IMR-90 (cell line): Measurements from ENCODE around the gene RGS3.

Source experiments
- BHLHE40 ChIP-seq: fragments of 150-350 bp; IDR thresholded peaks from 2 replicates; pipeline ENCODE4 v1.6.1; 2016; ENCODE audit warnings: mild to moderate bottlenecking, low read depth, low read length
- CEBPB ChIP-seq: IDR thresholded peaks from 2 replicates; pipeline ENCODE4 v1.6.1; 2012; ENCODE audit warnings: low read depth, low read length, improper control_type of control experiment
- MXI1 ChIP-seq: IDR thresholded peaks from 2 replicates; pipeline ENCODE4 v1.6.1; 2012; ENCODE audit warnings: low read depth, mild to moderate bottlenecking, low read length, moderate library complexity, borderline replicate concordance
- NFE2L2 ChIP-seq: fragments of 150-350 bp; IDR thresholded peaks from 2 replicates; pipeline ENCODE4 v1.6.1; 2016; ENCODE audit warnings: low read depth, mild to moderate bottlenecking, low read length
- POLR2A ChIP-seq: IDR thresholded peaks from 2 replicates; pipeline ENCODE4 v1.6.1; 2012; ENCODE audit warnings: mild to moderate bottlenecking, low read depth, low read length
- RAD21 ChIP-seq: IDR thresholded peaks from 2 replicates; pipeline ENCODE4 v1.6.1; 2012; ENCODE audit warnings: low read length, improper control_type of control experiment
- RCOR1 ChIP-seq: IDR thresholded peaks from 2 replicates; pipeline ENCODE4 v1.6.1; 2012; ENCODE audit warnings: mild to moderate bottlenecking, low read length, improper control_type of control experiment; ENCODE audit not compliant: insufficient replicate concordance
- RFX5 ChIP-seq: IDR thresholded peaks from 2 replicates; pipeline ENCODE4 v1.8.0; 2012; ENCODE audit warnings: low read depth, mild to moderate bottlenecking, low read length, moderate library complexity
- TF ChIP-seq, protein P1 (sequence below): conservative IDR thresholded peaks from 2 replicates; pipeline ENCODE4 v1.5.1; 2012; ENCODE audit warnings: mild to moderate bottlenecking, low read depth, low read length, improper control_type of control experiment
- TF ChIP-seq, protein P2 (sequence below): fragments of 150-350 bp; IDR thresholded peaks from 2 replicates; pipeline ENCODE4 v1.6.1; 2016; ENCODE audit warnings: low read depth, mild to moderate bottlenecking, low read length, moderate library complexity, borderline replicate concordance
- TF ChIP-seq, protein P3 (sequence below): fragments of 150-350 bp; IDR thresholded peaks from 2 replicates; pipeline ENCODE4 v1.6.1; 2017; ENCODE audit warnings: mild to moderate bottlenecking, antibody characterized with exemption, low read length, low read depth

DNA sequence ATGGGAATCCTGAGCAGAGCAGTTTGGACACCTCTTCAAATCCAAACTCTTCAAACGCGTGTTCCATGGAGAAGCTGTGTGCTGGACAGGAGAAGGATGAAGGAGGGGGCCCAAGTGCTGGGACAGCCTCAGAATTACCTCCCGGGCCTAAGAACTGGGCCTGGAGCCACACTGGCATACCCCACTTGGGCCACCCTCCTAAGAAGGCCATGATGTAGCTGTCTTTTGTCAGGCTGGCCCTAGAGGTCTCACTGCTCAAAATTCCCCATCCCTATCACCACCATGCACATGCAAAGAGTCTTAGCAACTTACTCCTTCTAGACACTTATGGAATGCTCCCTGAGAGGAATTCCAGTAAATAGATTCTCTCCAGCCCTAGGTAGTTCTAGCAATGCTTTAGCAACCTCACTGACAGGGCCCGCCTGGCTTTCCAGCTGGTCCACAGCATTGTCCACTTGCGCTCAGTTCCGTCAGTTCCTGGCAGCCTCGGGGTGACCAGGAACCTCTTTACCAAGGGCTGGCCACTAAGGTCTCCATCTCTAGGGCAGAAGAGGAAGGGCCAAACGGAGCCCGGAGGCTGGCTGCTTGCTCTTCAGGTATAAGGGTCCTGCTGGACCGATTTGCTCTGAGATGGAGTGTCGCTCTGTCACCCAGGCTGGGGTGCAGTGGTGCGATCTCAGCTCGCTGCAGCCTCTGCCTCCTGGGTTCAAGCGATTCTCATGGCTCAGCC, 75.3 kb downstream of the RGS3 start:
- TF ChIP-seq POLR2A (no peak), NFE2L2 (no peak), RFX5 (no peak), RAD21 (no peak), RCOR1 (no peak), CEBPB (no peak), MXI1 (no peak), BHLHE40 (no peak)
- TF ChIP-seq, protein P1, sequence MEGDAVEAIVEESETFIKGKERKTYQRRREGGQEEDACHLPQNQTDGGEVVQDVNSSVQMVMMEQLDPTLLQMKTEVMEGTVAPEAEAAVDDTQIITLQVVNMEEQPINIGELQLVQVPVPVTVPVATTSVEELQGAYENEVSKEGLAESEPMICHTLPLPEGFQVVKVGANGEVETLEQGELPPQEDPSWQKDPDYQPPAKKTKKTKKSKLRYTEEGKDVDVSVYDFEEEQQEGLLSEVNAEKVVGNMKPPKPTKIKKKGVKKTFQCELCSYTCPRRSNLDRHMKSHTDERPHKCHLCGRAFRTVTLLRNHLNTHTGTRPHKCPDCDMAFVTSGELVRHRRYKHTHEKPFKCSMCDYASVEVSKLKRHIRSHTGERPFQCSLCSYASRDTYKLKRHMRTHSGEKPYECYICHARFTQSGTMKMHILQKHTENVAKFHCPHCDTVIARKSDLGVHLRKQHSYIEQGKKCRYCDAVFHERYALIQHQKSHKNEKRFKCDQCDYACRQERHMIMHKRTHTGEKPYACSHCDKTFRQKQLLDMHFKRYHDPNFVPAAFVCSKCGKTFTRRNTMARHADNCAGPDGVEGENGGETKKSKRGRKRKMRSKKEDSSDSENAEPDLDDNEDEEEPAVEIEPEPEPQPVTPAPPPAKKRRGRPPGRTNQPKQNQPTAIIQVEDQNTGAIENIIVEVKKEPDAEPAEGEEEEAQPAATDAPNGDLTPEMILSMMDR: no peak
- TF ChIP-seq, protein P2, sequence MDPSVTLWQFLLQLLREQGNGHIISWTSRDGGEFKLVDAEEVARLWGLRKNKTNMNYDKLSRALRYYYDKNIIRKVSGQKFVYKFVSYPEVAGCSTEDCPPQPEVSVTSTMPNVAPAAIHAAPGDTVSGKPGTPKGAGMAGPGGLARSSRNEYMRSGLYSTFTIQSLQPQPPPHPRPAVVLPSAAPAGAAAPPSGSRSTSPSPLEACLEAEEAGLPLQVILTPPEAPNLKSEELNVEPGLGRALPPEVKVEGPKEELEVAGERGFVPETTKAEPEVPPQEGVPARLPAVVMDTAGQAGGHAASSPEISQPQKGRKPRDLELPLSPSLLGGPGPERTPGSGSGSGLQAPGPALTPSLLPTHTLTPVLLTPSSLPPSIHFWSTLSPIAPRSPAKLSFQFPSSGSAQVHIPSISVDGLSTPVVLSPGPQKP: no peak
- TF ChIP-seq, protein P3, sequence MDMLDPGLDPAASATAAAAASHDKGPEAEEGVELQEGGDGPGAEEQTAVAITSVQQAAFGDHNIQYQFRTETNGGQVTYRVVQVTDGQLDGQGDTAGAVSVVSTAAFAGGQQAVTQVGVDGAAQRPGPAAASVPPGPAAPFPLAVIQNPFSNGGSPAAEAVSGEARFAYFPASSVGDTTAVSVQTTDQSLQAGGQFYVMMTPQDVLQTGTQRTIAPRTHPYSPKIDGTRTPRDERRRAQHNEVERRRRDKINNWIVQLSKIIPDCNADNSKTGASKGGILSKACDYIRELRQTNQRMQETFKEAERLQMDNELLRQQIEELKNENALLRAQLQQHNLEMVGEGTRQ: no peak
